Duodenal mucosa (tissue), 2 donors: ENCODE measurements around the gene PFDN6.

Source experiments
- H3K27ac ChIP-seq: one replicate; pipeline ENCODE4 v1.7.0; 2013; ENCODE audit warnings: low read depth, low read length
- H3K27me3 ChIP-seq, 2 donors: one replicate each; pipeline ENCODE4 v1.7.0; 2013; ENCODE audit warnings: low read length in 2 of 2, control low read depth in 1 of 2; ENCODE audit not compliant: insufficient read depth in 2 of 2, control insufficient read depth in 1 of 2
- H3K36me3 ChIP-seq, 2 donors: one replicate each; pipeline ENCODE4 v1.7.0; 2013; ENCODE audit warnings: low read length in 2 of 2, control low read depth in 1 of 2; ENCODE audit not compliant: insufficient read depth in 2 of 2, control insufficient read depth in 1 of 2
- H3K4me1 ChIP-seq, 2 donors: one replicate each; pipeline ENCODE4 v1.7.0; 2013; ENCODE audit warnings: low read length in 2 of 2, control low read depth in 1 of 2; ENCODE audit not compliant: insufficient read depth in 2 of 2, control insufficient read depth in 1 of 2
- H3K4me3 ChIP-seq, 2 donors: one replicate each; pipeline ENCODE4 v1.7.0; 2013; ENCODE audit warnings: low read length in 2 of 2, low read depth in 1 of 2
- H3K9ac ChIP-seq, 2 donors: one replicate each; pipeline ENCODE4 v1.7.0; 2013; ENCODE audit warnings: low read length in 2 of 2, low read depth in 1 of 2
- H3K9me3 ChIP-seq, 2 donors: one replicate each; pipeline ENCODE4 v1.7.0; 2013; ENCODE audit warnings: low read length in 2 of 2, control low read depth in 1 of 2; ENCODE audit not compliant: control insufficient read depth in 1 of 2

PFDN6 gene

DNA sequence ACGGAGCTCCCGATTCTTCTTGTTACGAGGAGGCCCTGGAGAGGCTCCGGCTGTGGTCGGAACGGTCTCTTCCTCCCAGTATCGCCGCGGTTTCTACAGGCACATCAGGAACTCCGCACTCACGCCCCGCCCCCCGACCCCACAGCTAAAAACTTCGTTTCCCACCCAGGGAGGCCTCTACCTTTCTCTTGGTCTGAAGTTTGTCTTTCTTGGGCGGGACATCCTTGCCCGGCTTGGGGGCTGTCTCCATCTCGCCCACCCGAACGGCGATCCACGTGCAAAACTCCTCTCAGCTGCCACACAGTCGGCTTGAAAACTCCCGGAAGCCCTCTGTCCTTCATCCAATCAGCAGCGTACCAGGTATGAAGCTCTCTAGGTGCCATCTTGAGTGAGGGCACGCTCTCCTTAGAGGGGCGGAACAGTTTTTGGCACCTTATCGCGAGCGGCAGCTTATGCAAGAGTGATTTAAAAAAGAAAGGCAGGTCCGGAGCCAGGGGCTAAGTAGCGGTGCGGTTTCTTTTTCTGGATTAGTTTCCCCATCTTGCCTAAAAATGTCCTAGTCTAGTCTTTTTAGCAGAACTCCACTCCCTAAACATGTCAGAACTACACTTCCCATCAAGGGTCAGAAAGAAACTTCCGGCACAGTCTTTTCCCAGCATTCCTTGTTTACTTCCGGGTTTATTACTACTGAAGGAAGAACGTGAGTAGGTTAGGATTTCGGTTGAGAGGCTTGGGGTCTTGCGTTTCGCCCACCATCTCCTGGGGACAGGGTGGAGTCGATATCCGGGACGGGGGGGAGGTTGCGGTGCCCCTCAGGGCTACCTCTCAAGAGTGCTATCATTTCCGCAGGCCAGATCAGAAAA, at the start of gene PFDN6, which contains the start of gene WDR46:
Gene PFDN6, plus strand, starts transcription at position 681 of the 863 bp plus-strand sequence. CDS start 256 bp downstream, outside the sequence.
Gene WDR46, minus strand, starts transcription at position 319 of the 863 bp plus-strand sequence. Its CDS starts 69 bp downstream, at position 250.
- Histone ChIP-seq H3K4me1 (peaks cover 18 to 21% of the 10 kb centered on the region in 2 donors), H3K27me3 (no peaks in the 10 kb centered on the region), H3K4me3 (peak within 1 kb of the TSS; percentile 88 to 94), H3K9ac (peak within 1 kb of the TSS; percentile 81 to 91), H3K27ac (no peak within 1 kb of the TSS), H3K9me3 (no peaks in the 10 kb centered on the region), H3K36me3 (peaks cover 25 to 51% of the 10 kb centered on the region in 2 donors)

DNA sequence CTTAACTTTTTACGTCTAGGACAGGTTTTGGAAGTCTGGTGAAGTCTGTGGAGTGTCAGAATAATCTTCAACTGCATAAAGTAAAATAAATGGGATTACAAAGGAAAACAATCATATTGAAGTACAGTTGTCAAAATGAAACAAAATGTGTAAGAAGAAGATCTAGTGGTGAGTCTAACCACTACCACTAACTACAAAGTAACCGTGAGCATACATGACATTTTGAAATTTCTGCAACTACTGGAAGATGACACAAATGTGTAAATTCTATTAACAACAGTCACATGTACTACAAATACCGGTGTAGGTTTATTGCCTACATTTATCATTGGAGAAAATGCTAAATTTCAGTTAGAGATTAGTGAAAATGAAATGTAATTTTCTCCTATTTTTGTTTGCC, 47.4 kb upstream of the PFDN6 start:
- Histone ChIP-seq H3K27me3 (peaks cover 9 to 16% of the 10 kb centered on the region in 2 donors), H3K27ac (no peak overlapping the region), H3K9ac (no peak overlapping the region), H3K4me3 (no peak overlapping the region), H3K9me3 (no peaks in the 10 kb centered on the region), H3K36me3 (no peaks in the 10 kb centered on the region), H3K4me1 (no peaks in the 10 kb centered on the region)

DNA sequence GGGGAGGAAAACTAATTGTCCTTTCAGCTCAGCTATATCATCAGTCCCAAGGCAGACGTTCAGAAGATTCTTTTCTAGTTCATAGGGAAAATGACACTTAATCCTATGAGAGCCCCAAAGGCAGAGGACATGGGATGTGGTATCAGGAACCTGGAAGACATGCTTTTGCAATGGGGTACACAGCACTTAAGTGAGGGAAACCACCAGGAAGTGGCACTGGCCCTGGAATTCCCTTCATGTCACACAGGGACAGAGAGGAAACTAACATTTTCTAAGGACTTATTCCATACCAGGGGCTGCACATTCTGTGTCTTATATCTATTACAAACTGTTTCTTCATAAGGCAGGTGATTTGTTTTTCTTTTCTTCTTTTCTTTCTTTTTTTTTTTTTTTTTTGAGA, 45.9 kb upstream of the PFDN6 start:
- H3K4me1 ChIP-seq: peaks cover 6 to 7% of the 10 kb centered on the region in 2 donors
- H3K36me3 ChIP-seq: no peaks in the 10 kb centered on the region
- H3K9me3 ChIP-seq: no peaks in the 10 kb centered on the region
- H3K4me3 ChIP-seq: no peak overlapping the region
- H3K9ac ChIP-seq: no peak overlapping the region
- H3K27me3 ChIP-seq: peaks cover 9 to 16% of the 10 kb centered on the region in 2 donors
- H3K27ac ChIP-seq: no peak overlapping the region

DNA sequence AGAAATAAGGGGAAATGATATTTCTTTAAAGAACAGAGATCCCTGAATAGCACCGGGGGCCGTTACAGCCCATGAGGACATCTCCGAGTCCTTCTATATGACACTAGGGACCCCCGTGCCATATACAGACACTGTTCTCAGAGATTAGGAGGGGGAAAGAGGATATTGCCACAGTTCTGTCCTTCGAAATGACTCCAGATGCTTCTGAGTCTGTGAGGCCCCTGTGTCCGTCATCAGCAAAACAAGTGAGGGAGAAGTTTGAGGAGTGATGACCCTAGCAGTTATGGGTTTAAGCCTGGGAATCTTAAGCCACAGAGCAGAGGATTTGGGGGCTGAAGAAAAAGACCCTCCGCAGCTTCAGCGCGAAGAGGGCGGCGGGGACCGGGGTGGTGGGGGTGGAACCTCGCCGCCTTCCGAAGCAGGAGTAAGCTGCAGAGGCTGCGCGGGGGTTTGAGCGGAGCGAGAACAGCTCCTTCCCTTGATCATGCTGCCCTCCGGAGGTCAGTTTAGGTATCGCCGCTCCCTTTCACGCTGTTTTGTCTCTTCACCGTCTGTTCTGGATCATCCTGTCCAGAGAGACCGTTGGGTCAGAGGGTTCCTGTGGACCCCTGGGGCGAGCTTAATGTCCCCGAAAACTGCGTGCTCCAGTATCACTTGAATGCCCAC, 41.3 kb upstream of the PFDN6 start:
- Histone ChIP-seq H3K36me3 (peaks cover 0 to 11% of the 10 kb centered on the region in 2 donors), H3K27me3 (peaks cover 0 to 4% of the 10 kb centered on the region in 2 donors), H3K4me1 (peaks cover 25 to 26% of the 10 kb centered on the region in 2 donors), H3K4me3 (peak overlapping the region; percentile 93 to 95), H3K9ac (peak overlapping the region; percentile 69 to 92), H3K27ac (peak overlapping the region; percentile 68), H3K9me3 (peaks cover 0 to 3% of the 10 kb centered on the region in 2 donors)

DNA sequence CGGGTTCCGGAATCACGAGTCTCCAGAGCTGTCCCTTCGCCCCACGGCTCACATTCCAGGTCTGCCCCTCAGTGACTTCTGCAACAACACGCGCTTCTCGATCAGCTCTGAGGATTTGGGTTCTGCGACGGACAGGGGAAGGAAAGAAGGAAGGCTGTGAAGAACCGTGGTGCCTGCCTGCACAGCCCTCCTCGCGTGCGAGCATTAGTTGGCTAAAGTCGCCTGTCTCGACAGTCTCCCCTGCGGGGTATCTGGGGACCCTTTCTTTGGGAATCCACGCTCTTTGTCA, 40.8 kb upstream of the PFDN6 start:
- Histone ChIP-seq H3K27me3 (peaks cover 0 to 4% of the 10 kb centered on the region in 2 donors), H3K9me3 (peaks cover 0 to 3% of the 10 kb centered on the region in 2 donors), H3K4me1 (peaks cover 25 to 26% of the 10 kb centered on the region in 2 donors), H3K9ac (peak overlapping the region; percentile 69 to 92), H3K4me3 (peak overlapping the region; percentile 93 to 95), H3K27ac (peak overlapping the region; percentile 68), H3K36me3 (peaks cover 0 to 11% of the 10 kb centered on the region in 2 donors)

DNA sequence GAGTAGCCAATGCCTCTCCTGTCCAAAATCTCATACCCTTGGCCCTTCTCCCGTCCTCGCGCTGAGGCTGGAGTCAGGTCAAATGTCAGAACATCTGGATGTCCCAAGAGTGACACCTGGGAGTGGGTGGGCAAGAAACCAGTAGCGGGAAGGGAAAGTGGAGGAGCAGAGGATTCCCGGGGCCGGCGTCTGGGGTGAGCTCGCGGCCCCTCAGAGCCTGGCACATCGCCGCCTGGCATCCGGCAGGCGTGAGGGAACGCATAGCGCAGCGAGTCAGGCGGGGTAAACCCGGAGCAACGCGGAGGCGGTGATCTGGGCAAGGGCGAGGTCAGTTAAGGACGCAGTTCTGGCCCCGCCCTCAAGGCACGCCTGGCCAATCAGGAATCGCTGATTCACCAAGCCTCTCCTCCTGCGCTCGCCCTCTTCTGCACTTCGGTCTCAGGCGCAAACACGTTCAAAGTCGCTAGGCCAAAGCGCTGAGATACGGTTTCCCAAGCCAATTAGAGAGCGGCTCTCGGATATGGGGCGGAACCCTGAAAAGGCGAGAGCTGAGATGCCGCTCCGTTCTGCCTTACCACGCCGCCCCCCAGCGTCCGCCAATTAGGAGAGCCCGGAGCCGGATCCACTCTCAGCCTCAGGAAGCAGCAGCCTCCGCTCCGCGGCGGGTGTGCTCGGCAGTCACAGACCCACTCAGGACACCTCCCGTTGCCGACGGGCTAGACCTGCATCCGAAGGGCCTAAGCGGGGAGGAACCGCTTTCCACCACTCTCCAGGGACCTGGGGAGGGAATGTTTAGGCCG, 40.3 kb upstream of the PFDN6 start:
- H3K36me3 ChIP-seq: peaks cover 0 to 11% of the 10 kb centered on the region in 2 donors
- peak overlapping the region; percentile 89 for H3K27ac ChIP-seq
- peak overlapping the region; percentile 97 to 100 for H3K9ac ChIP-seq
- H3K9me3 ChIP-seq: peaks cover 0 to 3% of the 10 kb centered on the region in 2 donors
- H3K4me1 ChIP-seq: peaks cover 25 to 26% of the 10 kb centered on the region in 2 donors
- H3K27me3 ChIP-seq: peaks cover 0 to 4% of the 10 kb centered on the region in 2 donors
- peak overlapping the region; percentile 93 to 95 for H3K4me3 ChIP-seq

DNA sequence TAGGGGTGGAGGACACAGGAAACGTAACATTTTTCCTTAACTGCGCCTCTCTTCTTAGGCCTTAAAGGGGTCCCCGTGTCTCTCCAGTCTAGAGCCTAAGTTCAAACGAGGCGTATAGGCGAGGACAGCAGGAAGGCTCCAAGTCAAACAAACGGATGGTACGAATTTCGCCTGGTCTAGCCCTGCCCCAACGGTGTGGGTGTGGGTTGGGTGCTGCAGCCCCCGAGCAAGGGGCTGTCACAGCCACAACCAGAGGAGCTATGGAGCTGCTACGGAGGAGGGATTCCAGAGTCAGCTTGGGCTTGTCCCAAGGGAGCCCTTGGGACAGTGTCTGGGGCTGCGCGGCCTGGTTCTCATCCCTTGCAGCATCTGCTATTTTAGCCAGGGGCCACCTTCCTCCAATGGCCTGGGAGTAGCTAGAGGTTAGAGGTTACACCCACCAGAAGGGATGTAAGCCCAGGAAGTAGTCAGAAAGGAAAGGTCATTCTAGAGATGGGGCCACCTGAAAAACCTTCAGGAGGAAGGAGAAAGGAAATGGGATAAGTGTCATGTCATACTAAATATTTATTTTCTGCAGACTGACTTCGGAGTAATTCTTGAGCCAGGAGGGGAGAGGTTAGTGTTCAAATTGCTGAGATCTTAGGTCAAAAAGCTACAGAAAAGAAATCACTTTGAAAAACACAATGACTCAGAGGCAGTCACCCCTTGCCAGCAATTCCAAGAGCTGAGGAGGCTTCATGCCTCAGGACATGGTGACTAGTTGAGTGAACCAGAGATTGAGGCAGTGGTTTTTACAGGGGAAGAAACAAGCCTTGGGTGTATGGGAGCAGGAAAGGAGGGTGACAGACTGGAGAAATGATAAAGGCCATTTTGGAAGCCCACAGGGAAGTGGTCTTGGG, 39.4 kb upstream of the PFDN6 start:
- Histone ChIP-seq H3K27ac (peak overlapping the region; percentile 89), H3K9ac (peak overlapping the region; percentile 97 to 100)

DNA sequence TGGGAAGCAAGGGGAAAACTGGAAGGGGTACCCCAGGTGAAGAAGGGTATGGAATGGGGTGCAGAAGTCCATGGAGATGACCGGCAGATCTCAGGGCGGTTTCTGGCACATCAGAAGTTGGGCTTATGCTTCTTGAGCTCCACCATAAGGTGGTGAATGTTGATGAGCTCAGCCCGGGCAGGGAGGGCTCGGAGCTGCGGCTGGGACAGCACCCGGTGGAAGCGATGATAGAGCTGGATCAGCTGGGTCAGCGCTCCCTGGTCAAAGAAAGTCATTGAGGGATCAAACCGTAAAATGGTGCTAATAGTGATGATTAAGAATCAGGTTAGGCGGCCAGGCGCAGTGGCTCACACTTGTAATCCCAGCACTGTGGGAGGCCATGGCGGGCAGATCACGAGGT, 38.7 kb upstream of the PFDN6 start:
- H3K4me3 ChIP-seq: no peak overlapping the region
- peaks cover 0 to 4% of the 10 kb centered on the region in 2 donors for H3K27me3 ChIP-seq
- peaks cover 0 to 11% of the 10 kb centered on the region in 2 donors for H3K36me3 ChIP-seq
- peaks cover 25 to 26% of the 10 kb centered on the region in 2 donors for H3K4me1 ChIP-seq
- no peak overlapping the region for H3K27ac ChIP-seq
- H3K9ac ChIP-seq: no peak overlapping the region
- peaks cover 0 to 3% of the 10 kb centered on the region in 2 donors for H3K9me3 ChIP-seq

More for the DNA sequence above, 39.4 kb upstream of the PFDN6 start:
- H3K9me3 ChIP-seq: peaks cover 0 to 3% of the 10 kb centered on the region in 2 donors
- H3K4me3 ChIP-seq: peak overlapping the region; percentile 93 to 95
- peaks cover 0 to 11% of the 10 kb centered on the region in 2 donors for H3K36me3 ChIP-seq
- H3K4me1 ChIP-seq: peaks cover 25 to 26% of the 10 kb centered on the region in 2 donors
- H3K27me3 ChIP-seq: peaks cover 0 to 4% of the 10 kb centered on the region in 2 donors
